GM11168 (cell line): Measurements from ENCODE around the gene POLR1G.

Experiments
- in situ Hi-C: fragments of 300-500 bp; cut with MboI; formaldehyde crosslinking; loops from one replicate; pipeline ENCODE4 v1.12.0; 2022; ENCODE audit warnings: low sequenced_read_pairs; ENCODE audit not compliant: unreplicated experiment

POLR1G gene, protein sequence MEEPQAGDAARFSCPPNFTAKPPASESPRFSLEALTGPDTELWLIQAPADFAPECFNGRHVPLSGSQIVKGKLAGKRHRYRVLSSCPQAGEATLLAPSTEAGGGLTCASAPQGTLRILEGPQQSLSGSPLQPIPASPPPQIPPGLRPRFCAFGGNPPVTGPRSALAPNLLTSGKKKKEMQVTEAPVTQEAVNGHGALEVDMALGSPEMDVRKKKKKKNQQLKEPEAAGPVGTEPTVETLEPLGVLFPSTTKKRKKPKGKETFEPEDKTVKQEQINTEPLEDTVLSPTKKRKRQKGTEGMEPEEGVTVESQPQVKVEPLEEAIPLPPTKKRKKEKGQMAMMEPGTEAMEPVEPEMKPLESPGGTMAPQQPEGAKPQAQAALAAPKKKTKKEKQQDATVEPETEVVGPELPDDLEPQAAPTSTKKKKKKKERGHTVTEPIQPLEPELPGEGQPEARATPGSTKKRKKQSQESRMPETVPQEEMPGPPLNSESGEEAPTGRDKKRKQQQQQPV

DNA sequence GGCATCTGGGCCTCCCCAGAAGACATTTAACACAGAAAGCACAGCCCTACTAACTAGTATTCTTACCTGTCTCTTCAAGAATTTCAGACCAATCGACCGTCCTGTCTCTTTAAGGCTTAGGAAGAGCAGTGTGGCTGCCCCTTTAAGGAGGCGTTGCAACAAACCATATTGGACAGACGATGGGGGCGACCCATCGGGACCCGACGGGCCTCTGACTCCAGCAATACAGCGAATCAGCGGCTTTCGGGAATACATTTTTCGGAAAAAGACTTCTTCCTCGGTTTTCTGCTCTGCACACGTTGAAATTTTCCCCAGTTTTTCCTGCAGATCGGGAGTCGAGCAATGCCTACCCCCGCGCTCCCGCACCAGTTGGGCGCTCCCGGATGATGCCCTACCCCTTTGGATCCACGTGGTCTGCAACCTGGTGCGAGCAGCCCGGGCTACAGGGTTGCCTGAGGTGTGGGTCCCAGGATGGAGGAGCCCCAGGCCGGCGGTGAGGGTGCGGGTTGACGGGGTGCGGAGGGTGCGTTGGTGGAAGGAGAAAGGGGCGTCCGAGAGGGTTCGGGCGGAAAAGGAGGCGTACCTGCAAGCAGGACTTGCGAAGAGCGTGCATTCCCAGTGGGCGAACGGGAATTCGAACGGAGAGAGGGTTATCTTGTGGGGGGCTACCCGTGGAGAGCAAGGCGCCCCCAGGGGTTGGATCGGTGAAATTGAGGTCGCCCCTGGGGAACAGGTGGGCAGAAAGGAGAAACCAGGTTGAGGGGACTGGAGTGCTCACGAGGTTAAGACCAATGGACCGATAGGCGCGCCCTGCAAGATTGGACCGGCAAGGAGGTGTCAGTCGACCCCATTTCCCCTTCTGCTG, at the start of gene POLR1G:
POLR1G (plus strand) TSS at position 419 of the 865 bp plus-strand sequence; CDS start at position 472, 53 bp downstream.
- in situ Hi-C loops, result no loop called here

DNA sequence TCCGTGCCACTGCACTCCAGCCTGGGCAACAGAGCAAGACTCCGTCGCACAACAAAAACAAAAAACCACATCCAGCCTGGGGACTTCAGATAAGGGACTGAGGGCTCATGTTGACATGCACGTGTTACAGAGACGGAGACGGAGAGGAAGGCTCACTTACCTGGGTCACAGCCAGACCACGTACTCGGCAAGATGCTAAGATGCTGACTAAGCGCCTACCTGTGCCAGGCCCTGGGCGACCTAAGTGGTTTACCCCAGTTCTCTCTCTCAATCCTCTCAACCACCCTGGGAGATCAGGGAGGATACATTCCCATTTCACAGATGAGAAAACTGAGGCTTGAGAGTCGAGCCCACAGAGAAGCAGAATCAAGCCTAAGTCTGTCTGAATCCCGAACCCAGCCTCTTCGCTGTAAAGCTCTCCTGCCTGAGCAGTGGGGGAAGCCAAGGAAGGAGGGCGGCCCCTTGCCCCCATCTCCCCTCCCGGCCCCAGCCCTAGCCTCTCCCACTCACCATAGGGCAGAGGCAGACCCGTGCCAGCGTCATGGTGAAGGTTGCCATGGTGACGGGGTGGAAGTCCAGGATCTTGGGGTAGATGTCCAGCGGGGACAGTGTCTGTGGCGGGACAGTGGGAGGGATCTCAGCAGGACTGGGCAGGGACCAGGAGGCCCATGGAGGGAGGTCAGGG, 49.5 kb upstream of the POLR1G start:
- in situ Hi-C loops, result no loop called here

DNA sequence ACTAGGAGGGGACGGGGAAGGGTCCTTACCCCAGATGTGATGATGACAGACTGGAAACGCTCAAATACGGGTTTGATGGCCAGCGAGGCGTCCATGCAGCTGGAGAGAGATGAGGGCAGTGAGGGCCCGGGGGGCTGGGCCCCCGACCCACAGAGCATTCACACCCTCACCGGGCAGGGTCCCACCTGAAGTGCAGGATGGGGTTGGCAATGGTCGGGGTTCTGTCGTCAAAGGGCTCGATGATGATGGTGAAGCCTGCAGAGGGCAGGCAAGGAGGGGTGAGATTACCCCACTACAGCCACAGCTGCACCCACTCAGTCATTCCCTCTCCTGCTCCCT, 49.0 kb upstream of the POLR1G start:
- in situ Hi-C loops, result no loop called here

DNA sequence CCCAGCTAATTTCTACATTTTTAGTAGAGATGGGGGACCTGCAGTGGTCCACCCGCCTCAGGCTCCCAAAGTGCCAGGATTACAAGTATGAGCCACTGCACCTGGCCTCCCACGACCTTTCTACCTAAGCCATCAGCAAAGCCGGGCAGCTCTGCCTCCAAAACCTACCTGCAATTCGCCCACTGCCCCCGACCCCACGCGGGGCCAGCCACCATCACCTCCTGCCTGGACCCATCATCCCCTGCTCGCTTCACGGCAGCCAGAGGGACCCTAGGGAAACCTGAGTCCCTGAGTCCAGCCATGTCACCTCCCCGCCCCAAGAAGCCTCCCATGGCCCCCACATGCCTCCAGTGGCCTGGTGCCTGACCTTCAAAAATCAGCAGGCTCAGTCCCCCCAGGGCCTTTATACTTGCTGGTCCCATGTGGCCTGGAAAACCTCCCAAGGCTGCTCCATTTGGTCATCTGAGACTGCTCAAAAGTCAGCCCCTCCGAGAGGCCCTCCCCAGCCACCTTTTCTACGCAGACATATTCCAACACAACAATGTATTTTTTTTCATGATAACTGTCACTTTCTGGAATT, 48.1 kb upstream of the POLR1G start:
- in situ Hi-C loops, result no loop called here

DNA sequence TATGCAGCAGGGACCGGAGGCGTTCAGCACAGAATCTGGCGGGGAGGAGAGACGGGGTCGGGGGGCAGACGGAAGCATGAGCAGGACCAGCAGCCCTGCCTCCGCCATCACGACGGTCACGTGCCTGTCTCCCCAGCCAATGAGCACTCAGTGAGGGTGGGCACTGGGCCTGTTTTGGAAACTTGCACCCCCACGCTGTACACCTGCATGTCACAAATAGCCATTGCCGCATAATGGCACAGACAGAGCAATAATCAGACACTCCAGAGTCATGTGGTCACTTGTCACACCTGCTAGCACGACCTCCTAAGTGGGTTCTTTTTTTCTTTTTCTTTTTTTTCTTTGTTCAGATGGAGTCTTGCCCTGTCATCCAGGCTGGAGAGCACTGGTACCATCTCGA, 44.8 kb upstream of the POLR1G start:
- in situ Hi-C loops, result no loop called here

DNA sequence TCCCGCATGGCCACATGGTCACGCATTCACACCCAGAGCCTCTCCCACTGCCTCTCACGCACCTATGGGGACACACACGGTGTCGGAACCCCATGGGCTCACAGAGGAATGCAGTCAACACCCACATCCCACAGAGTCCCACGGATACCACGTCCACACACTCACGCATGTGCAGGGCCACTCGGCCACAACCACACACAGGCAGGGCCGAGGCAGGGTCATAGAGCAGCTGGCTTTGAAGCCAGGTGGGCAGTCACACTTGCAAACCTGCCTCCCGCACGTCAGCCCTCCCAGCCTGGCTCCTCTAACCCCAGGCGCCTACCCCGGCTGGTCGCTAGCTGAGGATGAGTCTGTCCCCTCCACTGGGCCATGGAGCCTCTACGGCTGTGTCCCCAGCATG, 44.2 kb upstream of the POLR1G start:
- in situ Hi-C loops, result no loop called here

DNA sequence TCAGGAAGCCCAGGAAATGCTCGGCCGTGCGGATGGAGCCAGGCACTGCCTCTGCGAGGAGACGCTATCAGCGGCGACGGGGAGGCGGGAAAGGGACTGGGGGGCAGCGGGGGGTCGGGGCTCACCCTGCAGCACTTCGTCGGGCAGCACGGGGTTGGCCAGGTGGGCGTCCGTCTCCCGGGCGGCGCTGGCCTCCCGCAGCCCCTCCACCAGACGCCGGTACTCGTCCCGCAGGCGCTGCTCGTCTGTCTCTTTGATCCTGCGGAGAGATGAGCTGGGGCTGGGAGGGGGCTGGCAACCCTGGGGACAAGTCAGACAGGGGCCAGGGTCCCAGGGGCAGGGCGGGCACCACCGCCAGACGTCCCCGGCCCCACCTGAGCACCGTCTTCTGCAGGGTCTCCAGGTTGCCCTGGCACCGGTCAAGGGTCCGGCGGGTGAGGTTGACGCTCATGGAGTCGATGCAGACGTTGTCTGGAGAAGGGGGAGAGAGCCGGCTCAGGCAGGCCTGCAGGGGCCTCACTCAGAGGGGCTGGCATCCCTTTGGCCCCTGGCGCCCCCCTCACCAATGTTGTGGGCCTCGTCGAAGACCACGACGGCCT, 42.5 kb upstream of the POLR1G start:
- in situ Hi-C loops, result no loop called here

DNA sequence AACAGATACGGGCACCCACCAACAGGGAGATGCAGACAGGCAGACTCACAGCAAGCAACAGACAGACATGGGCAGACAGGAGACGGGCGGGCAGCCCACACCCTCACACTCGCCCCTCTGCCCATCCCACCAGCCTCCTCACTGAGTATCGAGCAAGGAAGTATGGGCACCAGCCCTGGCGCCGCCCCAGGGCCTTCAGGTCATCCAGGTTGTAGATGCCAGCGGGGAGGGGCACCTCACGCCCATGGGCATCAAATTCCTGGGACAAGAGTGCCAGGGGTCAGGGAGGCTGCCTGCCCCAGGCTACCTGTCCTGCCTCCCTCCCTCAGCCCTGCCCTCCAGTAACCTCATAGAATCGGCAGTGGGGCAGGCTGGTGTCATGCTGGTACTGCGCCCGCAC, 41.7 kb upstream of the POLR1G start:
- in situ Hi-C loops, result no loop called here

DNA sequence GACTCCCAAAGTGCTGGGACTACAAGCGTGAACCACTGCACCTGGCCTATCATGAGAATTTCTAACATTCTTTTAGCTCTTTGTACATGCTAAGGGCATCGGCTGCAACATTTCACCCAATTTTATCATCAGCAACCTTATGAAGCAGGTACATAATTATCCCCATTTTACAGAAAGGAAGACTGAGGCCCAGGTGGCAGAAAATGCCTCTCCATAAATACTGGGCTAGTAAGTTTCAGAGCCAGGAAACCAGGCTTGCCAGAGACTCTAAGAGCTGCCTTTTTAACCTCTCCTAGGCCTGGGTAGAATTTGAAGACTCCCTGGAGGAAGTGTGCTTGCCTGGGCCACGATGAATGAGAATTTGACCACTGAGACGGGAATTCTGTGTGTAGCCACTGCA, 38.3 kb upstream of the POLR1G start:
- in situ Hi-C loops, result no loop called here

DNA sequence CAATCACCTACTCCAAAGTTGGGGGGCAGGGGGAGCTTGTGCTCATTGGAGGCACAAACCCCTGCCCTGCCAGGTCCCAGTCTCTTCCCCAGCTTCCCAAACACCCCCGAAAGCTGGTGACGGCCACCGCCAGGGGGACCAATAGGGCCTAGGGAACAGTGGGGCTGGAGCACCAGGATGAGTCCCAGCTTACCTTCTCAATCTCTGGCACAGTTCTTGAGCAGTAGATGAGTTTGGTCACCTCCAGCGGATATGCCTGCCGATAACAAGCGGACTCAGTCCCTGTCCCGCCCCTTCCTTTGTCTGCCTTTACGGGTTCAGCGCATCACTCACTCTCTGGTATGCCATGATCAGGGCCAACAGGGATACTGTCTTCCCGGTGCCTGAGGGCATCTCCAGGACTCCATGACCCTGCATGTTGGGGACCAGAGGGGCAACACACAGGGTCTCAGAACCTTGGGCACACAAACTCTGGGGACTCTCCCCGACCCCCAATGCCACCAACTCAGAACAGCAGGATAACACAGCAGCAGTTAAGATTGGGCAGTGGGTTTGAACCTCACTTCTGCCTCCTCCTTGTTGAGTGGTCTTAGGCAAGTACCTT, 37.6 kb upstream of the POLR1G start:
- in situ Hi-C loops, result no loop called here

DNA sequence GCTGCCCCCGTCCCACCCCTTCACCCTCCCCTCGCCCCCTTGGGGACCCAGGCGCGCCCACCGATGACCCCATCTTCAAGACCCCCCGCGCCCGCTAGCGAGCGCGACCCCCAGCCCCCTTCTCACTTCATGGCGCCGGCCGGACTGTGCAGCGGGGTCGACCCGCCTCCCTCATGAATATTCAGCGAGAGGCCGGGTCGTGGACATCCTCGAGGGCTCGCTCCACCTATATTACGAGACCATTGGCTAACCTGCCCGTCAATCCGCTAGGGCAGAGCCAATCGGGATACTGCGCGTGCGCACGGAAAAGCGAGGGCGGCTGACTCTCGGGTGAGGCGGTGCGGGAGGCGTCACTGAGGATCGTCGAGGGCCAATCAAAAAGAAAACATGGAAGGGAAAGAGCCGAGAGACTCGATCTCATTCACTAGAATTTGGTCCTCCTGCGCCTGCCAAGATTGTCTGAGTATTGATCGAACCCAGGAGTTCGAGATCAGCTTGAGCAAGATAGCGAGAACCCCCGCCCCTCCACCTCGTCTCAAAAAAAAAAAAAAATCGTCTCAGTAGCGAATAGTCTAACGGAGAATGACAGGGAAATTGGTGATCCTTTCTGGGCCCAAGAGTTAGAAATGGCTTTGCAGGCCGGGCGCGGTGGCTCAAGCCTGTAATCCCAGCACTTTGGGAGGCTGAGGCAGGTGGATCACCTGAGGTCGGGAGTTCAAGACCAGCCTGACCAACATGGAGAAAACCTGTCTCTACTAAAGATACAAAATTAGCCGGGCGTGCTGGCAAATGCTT, 35.8 kb upstream of the POLR1G start, which contains the start of gene ERCC2:
ERCC2 (minus strand) TSS at position 164 of the 795 bp plus-strand sequence; CDS start at position 131, 33 bp downstream.
- in situ Hi-C loops, result no loop called here

DNA sequence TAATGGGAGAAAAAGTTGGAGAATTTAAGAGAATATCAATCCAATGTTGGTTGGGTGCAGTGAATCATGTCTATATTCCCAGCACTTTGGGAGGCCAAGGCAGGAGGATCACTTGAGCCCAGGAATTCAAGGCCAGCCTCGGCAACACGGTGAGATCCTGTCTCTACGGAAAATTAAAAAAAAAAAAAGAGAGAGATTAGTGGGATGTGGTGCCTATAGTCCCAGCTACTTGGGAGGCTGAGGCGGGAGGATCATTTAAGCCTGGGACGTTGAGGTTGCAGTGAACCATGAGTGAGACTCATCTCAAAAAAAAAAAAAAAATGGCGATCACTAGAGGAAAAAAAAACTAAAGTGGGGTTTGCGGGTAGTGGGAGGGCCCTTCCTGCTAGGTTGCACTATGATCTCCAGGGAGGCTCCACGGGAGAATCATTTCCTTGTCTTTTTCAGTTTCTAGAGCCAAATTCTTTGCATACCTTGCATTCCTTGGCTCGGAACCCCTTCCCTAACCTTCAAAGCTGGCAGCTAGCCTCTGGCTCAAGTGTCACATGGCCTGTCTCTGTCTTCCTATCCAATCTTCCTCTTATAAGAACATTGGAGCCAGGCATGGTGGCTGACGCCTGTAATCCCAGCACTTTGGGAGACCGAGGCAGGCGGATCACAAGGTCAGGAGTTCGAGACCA, 30.3 kb upstream of the POLR1G start:
- in situ Hi-C loops, result no loop called here

DNA sequence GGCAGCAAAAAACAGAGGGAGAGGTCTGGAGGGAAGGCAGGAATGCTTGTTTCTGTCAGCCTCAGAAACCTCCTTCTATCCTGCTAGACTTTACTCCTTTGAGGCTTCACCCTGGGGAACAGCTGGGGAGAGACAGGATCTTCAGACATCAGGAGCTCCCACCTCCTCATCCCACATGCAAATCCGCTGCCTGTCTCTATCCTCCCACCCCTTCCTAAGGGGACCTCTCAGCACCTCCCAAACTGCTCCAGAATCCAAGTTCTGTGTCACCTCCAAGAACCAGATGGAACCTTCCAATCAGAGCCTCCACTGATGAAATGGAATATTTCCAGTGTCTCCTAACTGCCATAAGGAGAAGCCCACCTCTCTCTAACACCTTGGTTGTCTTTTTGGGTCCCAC, 26.3 kb upstream of the POLR1G start:
- in situ Hi-C loops, result no loop called here

DNA sequence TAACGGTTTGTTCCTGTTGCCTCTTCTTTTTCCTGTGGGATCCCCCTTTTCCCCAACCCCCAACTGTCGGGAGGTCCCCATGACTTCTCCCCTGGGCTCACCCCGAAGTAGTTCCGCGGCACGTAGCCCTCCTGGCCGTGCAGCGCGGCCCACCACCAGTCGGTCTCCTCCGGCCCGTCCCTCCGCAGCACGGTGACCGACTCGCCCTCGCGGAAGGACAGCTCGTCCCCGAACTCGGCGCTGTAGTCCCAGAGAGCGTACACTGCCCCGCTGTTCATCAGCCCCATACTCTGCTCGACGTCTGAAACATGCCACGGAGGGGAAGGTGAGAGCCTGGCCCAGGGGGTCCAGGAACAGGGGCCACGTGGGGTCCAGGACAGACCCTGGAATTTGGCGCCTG, 24.0 kb upstream of the POLR1G start:
- in situ Hi-C loops, result no loop called here

DNA sequence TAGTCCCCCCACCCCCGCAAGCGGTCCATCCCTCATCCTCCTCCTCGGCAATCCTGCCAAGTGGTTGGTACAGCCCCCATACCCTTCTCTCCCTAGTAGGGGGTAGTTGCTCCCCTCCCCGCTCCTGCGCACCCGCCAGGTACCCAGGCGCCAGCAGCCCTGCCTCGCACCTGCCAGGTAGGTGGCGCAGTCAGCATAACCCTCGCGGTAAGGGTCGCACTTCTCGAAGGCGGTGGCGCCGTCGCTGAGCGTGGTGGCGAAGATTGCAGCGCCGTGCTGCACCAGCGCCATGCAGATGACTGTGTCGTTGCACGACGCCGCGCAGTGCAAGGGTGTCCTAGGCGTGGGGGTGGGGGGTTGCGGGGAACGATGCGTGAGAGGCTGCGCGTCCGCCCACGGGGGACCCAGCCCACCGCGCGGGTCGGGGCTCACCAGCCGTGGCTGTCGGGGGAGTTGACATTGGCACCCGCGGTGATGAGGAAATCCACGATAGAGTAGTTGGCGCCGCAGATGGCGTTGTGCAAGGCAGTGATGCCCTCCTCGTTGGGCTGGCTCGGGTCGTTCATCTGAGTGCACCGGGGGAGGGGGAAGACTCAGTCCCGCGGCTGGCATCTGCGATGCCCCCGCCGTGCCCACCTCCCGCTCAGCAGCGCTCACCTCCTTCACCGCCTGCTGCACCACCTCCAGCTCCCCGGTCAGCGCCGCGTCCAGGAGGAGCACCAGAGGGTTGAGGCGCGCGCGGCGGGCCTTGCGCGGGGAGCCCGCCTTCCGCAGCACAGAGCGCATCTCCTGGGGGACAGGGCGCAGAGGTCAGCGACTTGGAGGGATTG, 20.8 kb upstream of the POLR1G start:
- in situ Hi-C loops, result no loop called here

DNA sequence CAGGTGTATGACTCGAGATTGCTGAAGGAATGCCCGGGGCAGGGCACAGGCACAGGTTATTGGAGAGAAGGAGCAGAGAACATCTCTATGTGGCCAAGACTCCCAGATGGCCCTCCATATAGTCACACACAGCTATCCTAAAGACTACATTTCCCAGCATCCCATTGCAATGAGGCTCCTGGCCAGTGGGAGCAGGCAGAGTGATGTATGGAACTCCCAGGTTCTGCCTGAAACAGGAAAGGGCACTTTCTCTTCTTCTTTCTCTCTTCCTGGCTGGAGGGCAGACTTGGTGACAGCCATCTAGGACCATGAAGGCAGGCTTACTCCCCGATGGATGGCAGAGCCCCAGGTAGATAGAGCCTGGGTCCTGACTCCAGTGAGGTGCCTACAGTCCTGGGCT, 15.1 kb upstream of the POLR1G start:
- in situ Hi-C loops, result no loop called here

DNA sequence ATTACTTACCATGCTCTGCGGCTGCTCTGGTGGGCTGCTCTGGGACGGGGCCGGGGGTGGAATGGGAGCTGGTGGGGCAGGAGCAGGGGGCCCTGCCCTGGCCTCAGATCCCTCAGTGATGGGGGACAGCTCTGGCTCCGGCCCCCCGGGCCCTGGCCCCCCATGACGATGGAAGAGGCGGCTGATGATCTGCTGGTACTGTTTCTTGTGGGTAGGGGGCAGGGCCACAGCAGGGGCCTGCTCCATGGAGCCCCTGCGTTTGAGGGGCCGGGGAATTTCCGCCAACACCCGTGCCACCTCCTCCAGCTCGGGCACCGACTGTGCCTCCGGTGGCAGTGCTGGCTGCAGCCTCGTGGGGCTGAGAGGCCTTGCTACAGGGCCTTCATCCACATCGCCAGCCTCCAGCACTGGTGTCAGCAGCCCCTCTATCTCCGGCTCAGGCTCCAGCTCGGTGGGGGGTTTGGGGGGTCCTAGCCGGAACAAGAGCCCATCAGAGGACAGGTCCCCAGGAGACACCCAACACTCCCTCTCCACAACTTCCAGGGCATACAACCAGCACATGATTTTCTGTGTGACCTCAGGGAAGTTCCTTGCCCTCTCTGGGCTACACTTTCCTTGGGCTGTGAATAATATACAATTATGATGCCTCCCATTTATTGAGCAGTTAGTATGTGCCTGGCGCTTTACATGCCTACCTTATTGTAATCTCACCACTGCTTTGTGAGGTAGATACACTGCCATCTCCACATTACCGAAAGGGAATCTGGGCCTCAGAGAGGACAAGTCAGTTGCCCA, 14.4 kb upstream of the POLR1G start:
- in situ Hi-C loops, result no loop called here
